GM19467 (cell line): ENCODE measurements around the gene UBE2J2.

Experiments
- ATAC-seq: cut with Tn5 transposase; IDR thresholded peaks from one replicate; pipeline ENCODE4 v1.9.1; 2021; ENCODE audit warnings: mild to moderate bottlenecking, moderate library complexity; ENCODE audit not compliant: unreplicated experiment

The UBE2J2 gene

DNA sequence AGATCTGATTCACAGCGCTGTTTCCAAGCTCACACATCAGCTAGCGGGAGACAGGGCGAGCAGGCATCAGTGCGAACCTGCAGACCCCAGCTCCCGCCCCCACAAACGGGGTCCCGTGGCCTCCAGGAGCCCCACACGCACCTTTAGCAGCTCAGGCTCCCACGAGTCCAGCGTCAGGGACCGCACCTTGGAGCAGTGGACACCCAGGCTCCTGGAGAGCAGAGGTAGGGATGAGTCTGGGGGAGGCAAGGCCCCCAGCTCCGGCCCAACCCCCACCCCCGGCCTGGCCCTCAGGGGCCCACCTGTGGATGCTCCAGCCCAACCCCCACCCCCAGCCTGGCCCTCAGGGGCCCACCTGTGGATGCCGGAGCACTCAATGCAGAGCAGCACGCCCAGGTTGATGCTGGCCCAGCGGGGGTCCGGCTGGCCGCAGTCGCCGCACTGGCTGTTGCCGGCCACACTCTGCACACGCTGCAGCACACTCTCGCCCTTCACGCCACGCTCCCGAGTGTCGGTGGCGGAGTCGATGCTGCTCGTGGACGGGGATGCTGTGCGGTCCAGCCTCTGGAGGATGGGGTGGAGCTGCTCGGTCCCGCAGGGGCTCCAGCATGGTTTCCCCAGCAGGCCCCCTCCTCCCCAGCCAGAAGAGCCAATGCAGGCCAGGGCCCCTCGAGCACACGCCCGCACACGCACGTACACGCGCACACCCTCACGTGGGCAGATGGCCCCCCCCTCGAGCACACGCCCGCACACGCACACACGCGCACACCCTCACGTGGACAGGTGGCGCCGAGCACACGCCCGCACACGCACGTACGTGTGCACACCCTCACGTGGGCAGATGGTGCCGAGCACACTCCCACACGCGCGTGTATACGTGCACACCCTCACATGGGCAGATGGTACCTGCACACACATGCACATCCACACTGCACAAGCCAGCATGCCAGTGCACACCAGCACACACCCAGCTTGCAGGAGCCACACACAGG lies 22.7 kb upstream of the UBE2J2 start:
- ATAC-seq = no peak

DNA sequence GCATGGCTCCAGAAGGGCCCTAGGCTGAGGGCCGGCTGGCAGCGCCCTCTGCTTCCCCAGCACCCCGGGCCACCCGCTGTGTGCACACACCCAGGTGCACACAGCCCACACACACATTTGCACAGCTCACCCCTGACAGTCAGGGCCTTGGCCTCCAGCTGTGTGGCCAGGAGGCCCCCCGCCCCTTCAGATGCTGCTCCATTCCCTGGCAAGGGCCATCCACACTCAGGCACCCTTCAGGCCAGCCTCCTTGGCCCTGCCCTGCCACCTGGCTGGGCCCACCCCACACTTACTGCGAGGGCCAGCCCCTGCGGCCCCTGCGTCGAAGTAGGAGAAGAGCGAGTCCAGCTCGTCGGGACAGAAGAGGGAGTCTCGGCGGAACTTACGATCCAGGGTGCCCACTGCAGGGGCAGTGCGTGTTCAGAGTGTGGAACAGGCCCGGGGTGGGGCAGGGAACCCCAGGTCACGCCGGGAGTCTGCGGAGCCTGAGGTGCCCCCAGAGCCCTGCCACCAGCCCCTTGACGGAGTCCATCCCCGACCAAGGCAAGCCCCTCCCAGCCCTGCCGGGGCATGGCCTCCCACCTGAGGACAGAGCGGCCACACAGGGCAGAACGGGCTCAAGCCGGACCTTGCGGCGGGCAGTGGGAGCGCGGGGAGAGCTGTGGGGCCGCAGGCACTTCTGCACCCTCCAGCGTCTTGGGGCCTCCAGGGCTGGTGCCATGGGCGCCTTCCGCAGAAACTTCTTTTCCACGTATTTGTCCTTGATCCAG lies 21.7 kb upstream of the UBE2J2 start:
- ATAC-seq = no peak

DNA sequence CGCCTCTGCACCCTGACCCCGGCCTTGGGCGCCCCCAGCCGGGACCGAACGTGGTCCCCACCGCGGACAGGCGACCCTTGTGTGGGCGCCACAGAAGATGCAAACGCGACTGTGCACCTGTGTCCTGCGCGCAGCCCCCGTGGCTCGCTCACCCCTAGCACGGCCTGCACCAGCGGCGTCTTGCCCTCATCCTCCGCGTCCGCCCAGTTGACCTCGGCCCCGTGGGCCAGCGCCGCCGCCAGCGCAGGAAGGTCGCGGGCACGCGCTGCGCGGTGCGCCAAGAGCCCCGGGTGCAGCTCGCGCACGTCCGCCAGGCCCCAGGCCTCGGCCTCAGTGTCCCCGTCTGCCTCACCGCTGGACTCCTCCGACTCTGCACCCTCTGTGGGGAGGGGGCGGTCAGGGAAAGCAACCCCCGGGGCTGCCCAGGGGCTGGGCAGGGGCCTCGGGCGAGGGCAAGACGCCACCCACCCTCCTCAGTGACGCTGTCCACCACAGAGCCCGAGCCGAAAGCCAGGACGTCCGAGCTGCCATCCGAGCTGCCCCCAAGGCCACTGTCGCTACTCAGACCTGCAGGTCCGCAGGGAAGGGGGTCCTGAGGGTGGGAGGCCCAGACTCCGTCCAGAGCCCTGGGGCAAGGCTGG lies 20.7 kb upstream of the UBE2J2 start:
- no peak for ATAC-seq

DNA sequence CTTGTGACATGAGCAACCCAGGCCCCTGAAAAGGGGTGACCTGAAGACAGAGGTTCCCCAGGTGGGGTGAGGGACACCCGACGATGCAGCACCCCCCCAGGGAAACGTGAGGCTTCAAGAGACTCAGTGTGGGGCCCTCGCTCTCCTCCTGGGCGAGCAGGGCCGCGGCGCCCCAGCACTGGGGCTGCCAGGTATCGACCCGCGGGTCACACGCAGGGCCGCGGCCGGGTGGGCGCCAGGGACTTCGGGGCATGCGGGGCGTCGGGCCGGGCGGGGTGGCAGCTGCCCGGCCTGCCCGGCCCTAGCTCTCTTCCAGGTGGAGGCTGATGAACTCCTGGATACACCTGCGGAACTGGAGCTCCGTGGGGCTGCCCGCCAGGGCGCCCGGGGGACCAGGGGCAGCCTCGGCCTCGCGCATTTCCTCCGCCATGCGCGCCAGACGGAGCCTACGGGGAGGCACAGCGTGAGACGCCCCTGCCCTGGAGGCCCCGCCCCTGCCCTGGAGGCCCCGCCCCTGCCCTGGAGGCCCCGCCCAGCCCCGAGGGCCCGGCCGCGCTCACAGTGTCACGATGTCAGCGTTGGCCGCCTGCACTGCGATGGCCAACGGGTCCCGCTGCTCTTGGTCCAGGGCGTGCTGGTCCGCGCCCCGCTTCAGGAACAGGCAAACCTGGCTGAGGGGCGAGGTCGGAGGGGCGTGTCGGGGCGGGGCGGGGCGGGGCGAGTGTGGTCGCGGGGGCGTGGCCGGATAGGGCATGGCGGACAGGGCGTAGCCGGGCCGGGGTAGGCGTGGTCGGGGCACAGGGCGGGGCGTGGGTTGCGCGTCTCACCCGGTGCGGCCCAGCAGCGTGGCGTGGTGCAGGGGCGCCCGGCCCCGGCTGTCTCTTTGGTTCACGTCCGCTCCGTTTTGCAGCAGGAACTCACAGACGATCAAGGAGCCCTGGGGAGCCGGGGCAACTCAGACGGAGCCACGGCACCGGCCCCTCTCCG lies 19.9 kb upstream of the UBE2J2 start:
- no peak for ATAC-seq

DNA sequence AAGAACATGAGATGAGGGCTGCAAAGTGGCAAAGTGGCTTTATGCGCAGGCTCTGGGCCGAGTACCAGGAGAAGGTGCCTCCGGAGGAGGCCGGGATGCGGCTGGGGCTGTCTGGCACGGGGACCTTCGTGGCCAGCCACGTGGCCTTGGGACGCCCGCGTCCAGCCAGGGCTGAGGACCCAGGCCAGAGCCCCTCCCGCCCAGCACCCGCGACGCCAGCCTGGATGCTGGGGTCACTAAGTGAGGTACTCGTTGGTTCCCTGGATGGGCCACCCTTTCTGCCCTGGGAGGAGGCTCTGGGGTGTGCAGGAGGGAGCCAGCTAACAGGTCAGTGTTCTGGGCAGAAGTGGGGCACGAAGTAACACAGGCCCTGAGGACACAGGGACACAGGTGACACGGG lies 19.2 kb upstream of the UBE2J2 start:
- ATAC-seq = no peak

DNA sequence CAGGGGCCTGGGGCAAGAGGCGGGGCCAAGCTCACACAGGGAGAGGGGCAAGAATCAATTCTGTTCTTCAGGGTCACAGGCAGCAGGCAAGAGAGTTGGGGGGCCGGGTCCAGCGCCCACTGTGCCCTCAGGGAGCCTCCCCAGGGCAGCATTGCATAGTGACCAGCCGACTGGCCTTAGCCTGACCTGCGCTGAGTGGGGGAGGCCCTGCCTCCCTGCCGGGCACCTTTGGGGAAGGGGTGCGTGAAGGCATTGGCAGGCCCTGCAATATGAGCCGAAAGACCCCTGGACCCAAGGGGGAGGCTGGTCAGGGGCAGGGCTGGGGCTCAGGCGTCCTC lies 18.8 kb upstream of the UBE2J2 start:
- no peak for ATAC-seq

DNA sequence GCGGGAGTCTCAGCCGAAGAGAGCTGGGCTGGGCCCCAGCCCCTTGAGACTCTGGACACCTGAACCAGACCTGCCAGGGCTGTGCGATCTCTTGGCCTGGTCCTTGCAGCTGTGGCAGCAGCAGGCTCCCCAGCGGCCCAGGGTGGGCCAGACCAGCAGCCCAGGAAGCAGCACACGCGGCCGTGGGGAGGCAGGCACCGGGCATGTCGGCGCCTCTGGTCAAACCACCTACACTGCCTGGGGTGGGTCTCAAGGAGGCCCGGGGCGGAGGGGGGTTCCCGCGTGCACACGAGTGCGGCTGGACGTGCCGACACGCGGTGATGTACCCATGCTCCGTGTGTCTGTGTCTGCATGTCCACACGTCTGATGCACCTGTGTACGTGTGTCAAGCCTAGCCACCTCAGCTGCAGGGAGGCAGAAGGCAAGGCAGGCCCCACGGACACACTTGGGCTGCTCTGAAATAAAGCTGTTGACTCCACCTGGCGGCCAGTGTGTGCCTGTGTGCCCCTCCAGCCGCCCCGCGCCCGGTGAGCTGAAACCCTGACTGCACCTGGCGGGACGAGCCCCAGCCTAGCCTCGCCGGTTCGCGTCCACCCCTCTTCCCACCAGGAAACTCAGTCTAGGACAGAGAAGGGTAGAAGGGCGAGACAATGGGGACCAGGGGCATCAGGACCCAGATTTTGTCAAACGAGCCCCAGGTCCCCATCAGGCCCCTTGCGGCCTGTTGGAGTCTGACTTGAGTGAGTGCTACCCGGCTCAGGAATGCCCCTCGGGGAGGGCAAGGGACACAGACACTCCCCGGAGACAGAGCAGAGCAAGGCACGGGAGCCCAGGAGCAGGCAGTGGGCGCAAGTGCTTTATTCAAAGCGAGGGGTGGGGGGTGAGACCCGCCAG lies 18.1 kb upstream of the UBE2J2 start:
- ATAC-seq = no peak

DNA sequence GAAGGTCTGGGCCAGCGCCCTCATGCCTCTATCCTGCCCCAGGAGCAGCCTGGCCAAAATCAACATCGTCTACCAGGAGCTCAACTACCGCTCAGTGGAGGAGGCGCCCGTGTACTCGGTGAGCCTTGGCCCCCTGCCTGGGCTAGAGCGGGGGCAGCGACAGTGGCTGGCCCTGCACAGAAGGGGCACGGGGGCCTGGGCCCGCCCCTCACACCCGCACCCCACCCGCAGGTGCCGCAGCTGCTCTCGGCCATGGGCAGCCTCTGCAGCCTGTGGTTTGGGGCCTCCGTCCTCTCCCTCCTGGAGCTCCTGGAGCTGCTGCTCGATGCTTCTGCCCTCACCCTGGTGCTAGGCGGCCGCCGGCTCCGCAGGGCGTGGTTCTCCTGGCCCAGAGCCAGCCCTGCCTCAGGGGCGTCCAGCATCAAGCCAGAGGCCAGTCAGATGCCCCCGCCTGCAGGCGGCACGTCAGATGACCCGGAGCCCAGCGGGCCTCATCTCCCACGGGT lies 17.4 kb upstream of the UBE2J2 start:
- ATAC-seq = no peak

DNA sequence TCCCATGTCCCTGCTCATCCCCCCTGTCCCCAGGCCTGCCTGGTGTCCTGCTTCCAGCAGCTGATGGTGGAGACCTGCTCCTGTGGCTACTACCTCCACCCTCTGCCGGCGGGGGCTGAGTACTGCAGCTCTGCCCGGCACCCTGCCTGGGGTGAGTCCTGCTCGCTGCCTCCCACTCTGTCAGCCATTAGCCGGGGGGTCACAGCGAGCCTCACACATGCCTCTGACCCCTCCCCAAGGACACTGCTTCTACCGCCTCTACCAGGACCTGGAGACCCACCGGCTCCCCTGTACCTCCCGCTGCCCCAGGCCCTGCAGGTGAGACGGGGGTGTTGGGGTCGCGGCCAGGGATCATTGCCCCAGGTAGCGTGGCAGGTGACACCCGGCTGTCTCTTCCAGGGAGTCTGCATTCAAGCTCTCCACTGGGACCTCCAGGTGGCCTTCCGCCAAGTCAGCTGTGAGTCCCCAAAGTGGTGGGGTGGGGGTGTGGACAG lies 16.6 kb upstream of the UBE2J2 start:
- no peak for ATAC-seq

DNA sequence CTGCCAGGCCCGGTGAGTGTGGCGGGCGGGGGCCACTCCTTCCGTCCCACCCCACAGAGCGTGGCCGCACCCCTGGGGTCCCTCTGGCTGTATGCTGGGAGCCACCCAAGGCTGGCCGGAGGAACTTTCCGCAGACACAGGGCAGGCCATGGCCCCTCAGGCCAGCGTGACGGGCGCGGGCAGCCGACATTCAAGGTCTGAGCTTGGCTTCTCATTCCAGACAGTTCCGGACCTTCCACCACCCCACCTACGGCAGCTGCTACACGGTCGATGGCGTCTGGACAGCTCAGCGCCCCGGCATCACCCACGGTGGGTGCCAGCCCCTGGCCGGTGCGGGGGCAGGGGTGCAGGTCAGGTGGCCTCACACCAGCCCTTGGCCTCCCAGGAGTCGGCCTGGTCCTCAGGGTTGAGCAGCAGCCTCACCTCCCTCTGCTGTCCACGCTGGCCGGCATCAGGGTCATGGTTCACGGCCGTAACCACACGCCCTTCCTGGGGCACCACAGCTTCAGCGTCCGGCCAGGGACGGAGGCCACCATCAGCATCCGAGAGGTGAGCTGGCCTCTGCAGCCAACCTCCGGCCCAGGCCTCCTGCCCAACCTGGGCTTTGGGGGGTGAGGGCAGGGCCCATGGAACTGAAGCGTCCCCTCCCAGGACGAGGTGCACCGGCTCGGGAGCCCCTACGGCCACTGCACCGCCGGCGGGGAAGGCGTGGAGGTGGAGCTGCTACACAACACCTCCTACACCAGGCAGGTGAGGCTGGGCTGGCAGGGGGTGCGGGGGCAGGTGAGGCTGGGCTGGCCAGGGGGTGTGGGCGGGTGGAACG lies 13.8 kb upstream of the UBE2J2 start:
- no peak for ATAC-seq

DNA sequence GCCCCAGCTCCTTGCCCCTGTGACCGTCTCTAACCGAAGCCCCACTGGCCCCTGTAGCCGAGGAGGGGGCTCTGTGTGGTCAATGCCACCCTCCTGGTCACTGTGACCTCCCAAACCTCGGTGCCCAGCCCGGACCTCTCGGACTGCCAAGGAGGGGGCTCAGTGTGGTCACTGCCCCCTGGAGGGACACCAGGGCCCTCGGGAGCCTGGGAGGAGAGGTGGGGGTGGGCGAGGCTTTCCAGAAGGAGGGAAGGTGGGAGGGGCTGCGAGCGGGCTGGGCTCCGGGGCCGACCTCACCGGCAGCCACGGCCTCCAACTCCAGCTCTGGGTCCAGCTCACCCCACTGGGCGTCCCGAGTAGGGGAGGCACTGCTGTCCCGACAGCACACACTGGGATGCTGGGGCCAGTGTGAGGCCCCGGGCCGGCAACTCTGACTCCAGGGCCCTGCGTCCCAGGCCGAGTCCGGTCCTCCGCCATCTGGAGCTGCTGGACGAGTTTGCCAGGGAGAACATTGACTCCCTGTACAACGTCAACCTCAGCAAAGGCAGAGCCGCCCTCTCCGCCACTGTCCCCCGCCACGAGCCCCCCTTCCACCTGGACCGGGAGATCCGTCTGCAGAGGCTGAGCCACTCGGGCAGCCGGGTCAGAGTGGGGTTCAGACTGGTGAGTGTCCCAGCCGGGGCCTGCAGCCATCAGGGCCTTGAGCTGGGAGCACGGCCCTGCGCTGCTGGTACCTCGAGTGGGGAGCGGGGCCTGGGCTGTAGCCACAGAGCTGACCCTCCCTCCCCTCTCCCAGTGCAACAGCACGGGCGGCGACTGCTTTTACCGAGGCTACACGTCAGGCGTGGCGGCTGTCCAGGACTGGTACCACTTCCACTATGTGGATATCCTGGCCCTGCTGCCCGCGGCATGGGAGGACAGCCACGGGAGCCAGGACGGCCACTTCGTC lies 12.9 kb upstream of the UBE2J2 start:
- ATAC-seq = no peak

DNA sequence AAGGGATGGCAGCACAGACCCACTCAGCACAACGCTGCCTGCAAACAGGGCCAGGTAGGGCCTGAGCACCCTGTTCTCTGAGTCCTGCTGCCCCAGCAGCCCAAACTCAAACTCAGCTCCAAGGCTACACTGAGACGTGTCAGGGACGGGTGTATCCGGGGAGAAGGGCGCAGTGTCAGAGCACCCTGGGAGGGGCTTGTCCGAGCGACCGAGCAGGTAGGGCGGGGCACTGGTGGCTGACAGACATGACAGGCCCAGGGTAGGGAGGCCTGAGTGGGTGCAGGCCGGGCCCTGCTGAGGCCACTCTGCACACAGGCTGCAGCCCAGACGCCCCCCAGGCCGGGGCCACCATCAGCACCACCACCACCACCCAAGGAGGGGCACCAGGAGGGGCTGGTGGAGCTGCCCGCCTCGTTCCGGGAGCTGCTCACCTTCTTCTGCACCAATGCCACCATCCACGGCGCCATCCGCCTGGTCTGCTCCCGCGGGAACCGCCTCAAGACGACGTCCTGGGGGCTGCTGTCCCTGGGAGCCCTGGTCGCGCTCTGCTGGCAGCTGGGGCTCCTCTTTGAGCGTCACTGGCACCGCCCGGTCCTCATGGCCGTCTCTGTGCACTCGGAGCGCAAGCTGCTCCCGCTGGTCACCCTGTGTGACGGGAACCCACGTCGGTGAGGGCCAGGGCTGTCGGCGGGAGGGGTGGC lies 12.1 kb upstream of the UBE2J2 start:
- no peak for ATAC-seq

DNA sequence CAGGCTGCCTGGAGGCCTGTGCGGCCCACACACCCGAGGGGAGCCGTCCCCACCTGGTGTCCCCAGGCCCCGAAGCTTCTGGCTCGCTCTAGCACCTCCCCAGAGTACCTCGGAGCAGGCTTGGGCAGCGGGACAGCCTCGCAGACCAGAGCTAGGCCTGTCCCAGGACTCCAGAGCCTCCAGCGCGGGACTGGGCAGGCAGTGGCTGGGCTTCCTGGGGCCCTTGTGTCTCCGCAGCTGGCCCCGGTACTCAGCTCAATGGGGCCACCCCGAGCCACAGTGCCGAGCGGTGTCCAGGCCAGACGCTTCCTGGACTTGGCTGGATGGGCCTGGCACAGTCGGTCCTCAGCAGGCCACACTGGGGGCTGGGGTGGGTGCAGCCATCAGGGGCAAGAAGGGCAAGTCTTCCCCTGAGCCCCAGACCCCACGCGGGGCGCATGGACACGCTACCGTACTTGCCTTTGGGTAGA lies 11.5 kb upstream of the UBE2J2 start:
- no peak for ATAC-seq

DNA sequence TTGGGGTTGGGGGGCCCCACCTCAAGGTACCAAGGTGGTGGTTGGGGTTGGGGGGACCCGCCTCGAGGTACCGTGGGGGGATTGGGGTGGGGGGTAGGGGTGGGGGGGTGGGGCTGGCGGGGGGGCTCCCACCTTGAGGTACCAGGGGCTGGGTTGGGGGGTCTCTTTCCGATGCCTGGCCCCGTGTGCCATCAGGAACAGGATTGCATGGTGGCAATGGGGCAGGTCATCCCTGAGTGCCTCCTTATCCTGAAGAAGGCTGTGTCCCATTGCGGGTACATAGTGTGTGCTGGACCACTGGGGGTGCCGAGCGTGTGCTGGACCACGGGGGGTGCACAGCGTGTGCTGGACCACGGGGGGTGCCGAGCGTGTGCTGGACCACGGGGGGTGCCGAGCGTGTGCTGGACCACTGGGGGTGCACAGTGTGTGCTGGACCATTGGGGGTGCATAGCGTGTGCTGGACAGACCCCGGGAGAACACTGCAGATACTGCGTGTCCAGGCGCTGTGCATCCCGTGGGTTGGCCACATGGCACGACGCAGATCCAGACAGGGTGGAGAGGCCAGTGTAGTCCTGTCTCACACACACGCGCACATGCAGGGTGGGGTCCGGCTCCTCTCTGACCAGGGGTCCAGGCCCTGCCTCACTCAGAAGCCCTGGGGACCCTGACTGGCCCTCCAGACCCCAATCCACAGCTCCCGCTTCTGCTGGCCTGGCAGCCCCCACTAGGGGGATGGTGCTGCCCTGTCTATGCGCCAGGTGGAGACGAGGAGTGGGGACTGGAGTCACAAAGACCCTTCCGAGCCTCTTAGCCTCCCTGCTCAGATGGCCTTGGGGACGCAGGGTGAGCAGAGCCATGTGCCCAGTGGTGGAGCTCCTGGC lies 10.8 kb upstream of the UBE2J2 start:
- ATAC-seq = no peak

DNA sequence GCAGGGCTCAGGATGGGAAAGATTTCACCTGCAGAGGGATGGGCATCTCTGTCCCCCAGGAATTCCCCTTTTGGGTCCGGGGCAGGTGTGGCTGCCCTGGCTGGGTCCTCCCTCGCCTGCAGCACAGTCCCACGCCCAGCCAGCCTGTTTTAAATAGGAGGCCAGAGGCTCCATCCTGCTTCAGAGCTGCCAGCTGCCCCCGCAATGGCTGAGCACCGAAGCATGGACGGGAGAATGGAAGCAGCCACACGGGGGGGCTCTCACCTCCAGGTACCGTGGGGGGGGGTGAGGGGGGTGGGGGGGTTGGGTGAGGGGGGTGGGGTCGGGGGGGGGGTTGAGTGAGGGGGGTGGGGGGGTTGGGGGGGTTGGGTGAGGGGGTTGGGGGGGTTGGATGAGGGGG lies 10.2 kb upstream of the UBE2J2 start:
- no peak for ATAC-seq
